Endodermal cell (in vitro differentiated cells): ENCODE measurements around the gene PHLPP1. TPM values are rescaled to one million over a fixed set of nuclear protein-coding genes. Genes with fewer than 3 reads are reported as not detected.
A peak's percentile ranks its signal among the peaks of the same experiment; 100 is the strongest.

ENCODE experiments used
- DNase-seq: peaks from one replicate; pipeline ENCODE4 v3.0.0-alpha.2; 2017
- H3K27ac ChIP-seq: 2 replicates; pipeline ENCODE4 v1.5.1; 2013; ENCODE audit warnings: mild to moderate bottlenecking, low read depth, low read length, moderate library complexity
- H3K27me3 ChIP-seq: 2 replicates; pipeline ENCODE4 v1.6.1; 2013; ENCODE audit warnings: mild to moderate bottlenecking, low read length, moderate library complexity; ENCODE audit not compliant: insufficient read depth, control insufficient read depth, poor library complexity, severe bottlenecking
- H3K36me3 ChIP-seq: 2 replicates; pipeline ENCODE4 v1.7.0; 2013; ENCODE audit warnings: mild to moderate bottlenecking, low read length, moderate library complexity; ENCODE audit not compliant: control insufficient read depth, insufficient read depth
- H3K4me1 ChIP-seq: one replicate; pipeline ENCODE4 v1.7.0; 2013; ENCODE audit warnings: low read length; ENCODE audit not compliant: control insufficient read depth, insufficient read depth
- H3K4me3 ChIP-seq: 2 replicates; pipeline ENCODE4 v1.5.1; 2013; ENCODE audit warnings: mild to moderate bottlenecking, low read length, moderate library complexity
- H3K9ac ChIP-seq: 2 replicates; pipeline ENCODE4 v1.6.1; 2013; ENCODE audit warnings: mild to moderate bottlenecking, low read length, moderate library complexity; ENCODE audit not compliant: poor library complexity, severe bottlenecking; ENCODE audit errors: extremely low read depth
- H3K9me3 ChIP-seq: 2 replicates; pipeline ENCODE4 v1.6.1; 2013; ENCODE audit warnings: mild to moderate bottlenecking, low read length, moderate library complexity; ENCODE audit not compliant: control insufficient read depth
- H3K27ac Mint-ChIP-seq: 2 replicates; pipeline ENCODE4 v1.8.0; 2020; ENCODE audit warnings: mixed read lengths
- H3K27me3 Mint-ChIP-seq: 2 replicates; pipeline ENCODE4 v1.8.0; 2021; ENCODE audit warnings: mild to moderate bottlenecking, mixed read lengths; ENCODE audit not compliant: insufficient read depth
- H3K36me3 Mint-ChIP-seq: 2 replicates; pipeline ENCODE4 v1.8.0; 2020; ENCODE audit warnings: low read depth, mixed read lengths
- H3K4me1 Mint-ChIP-seq: 2 replicates; pipeline ENCODE4 v1.8.0; 2020; ENCODE audit warnings: mixed read lengths
- H3K4me3 Mint-ChIP-seq: 2 replicates; pipeline ENCODE4 v1.8.0; 2020; ENCODE audit warnings: mild to moderate bottlenecking, moderate library complexity, mixed read lengths
- H3K9me3 Mint-ChIP-seq: 2 replicates; pipeline ENCODE4 v1.8.0; 2020; ENCODE audit warnings: mild to moderate bottlenecking, mixed read lengths
- WGBS, 2 experiments: methylation state at CpG; one replicate each; pipeline versions ENCODE4 v1.1.5 to v1.1.7; 2013; ENCODE audit warnings: missing lambda C conversion rate in 2 of 2, mixed read lengths in 1 of 2; ENCODE audit not compliant: insufficient coverage in 1 of 2, insufficient read length in 1 of 2; 5-methylcytosine and 5-hydroxymethylcytosine counted together
- total RNA-seq, 2 donors: library from RNA; stranded (reverse); fragmentation: NEBNext Ultra II Directional in 1 of 2; extraction: Animal tissue kit (Norgen Biotek cat#: 25700) in 1 of 2; gene quantifications; 2 replicates in 1 of 2; 3 replicates in 1 of 2; pipeline ENCODE4 v1.2.1, GENCODE V29; 2021
- TF ChIP-seq, protein P1 (sequence below): fragments of 200-600 bp; sonication (generic); conservative IDR thresholded peaks from 2 replicates; pipeline ENCODE4 v1.5.0; 2021; ENCODE audit warnings: antibody characterized with exemption, mild to moderate bottlenecking

PHLPP1 gene
- total RNA-seq, 2 donors from 2014 or later = 19.8 to 28.1 TPM

DNA sequence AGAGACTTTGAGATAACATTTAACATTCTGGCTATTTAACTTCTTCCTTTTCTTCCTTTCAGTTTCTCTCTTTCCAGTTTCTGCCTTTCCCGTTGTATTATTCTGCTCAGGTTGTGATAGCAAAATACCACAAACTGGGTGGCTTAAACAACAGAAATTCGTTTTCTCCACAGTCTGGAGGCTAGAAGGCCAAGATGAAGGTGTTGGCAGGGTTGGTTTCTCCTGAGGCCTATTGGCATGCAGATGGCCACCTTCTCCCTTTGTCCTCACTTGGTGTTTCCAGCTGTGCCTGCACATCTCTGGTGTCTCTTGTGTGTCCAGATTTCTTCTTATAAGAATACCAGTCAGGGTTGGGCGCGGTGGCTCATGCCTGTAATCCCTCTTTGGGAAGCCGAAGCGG is 34.0 kb downstream of the PHLPP1 start:
- WGBS, 2 experiments = 90 to 93% methylated on average over 2 to 6 of the region's 6 CpGs
- no peak for DNase-seq

DNA sequence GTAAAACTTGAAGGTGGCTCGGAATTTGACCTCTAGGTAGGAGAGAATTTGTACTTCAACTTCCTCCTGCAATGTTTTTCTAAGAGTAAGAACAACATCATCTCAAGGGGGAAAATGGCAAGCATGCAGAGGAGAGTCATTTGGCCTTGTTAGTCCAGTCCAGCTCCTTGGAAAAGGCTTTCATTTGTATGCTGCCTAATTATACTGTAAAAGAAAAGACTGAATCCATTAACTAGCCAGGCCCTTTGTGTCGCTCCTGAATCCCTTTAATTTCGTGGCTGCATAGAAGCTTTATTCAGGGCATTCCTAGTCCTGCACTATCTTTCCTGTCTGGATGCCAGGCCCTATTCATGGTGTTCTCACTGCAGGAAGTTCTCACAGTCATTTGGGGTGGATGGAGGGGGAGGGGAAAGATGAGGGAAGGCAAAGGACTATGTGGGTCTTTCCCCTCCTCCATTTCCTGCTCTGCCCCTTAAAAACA is 36.0 kb downstream of the PHLPP1 start:
- Mint-ChIP-seq H3K27ac (peak overlapping the region; percentile 91), H3K36me3 (peaks cover 6% of the 10 kb centered on the region), H3K4me3 (peak overlapping the region; percentile 31), H3K27me3 (no peaks in the 10 kb centered on the region), H3K4me1 (peaks cover 34% of the 10 kb centered on the region), H3K9me3 (no peaks in the 10 kb centered on the region)
- no peak overlapping the region for H3K9ac ChIP-seq
- peak; percentile 85 for DNase-seq
- no peaks in the 10 kb centered on the region for H3K36me3 ChIP-seq
- H3K4me1 ChIP-seq = peaks cover 15% of the 10 kb centered on the region
- H3K9me3 ChIP-seq = peaks cover 6% of the 10 kb centered on the region
- no peak overlapping the region for H3K4me3 ChIP-seq
- WGBS, 2 experiments = 4 to 35% methylated on average over 2 to 3 of the region's 3 CpGs
- no peaks in the 10 kb centered on the region for H3K27me3 ChIP-seq
- H3K27ac ChIP-seq = peak overlapping the region; percentile 96
- TF ChIP-seq, protein P1, sequence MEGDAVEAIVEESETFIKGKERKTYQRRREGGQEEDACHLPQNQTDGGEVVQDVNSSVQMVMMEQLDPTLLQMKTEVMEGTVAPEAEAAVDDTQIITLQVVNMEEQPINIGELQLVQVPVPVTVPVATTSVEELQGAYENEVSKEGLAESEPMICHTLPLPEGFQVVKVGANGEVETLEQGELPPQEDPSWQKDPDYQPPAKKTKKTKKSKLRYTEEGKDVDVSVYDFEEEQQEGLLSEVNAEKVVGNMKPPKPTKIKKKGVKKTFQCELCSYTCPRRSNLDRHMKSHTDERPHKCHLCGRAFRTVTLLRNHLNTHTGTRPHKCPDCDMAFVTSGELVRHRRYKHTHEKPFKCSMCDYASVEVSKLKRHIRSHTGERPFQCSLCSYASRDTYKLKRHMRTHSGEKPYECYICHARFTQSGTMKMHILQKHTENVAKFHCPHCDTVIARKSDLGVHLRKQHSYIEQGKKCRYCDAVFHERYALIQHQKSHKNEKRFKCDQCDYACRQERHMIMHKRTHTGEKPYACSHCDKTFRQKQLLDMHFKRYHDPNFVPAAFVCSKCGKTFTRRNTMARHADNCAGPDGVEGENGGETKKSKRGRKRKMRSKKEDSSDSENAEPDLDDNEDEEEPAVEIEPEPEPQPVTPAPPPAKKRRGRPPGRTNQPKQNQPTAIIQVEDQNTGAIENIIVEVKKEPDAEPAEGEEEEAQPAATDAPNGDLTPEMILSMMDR = no peak

More for the DNA sequence above, 34.0 kb downstream of the PHLPP1 start:
- no peak overlapping the region for H3K27ac ChIP-seq
- H3K9ac ChIP-seq = no peak overlapping the region
- peaks cover 15% of the 10 kb centered on the region for H3K4me1 ChIP-seq
- Mint-ChIP-seq H3K27ac (no peak overlapping the region), H3K36me3 (no peaks in the 10 kb centered on the region), H3K27me3 (no peaks in the 10 kb centered on the region), H3K4me1 (peaks cover 31% of the 10 kb centered on the region), H3K9me3 (no peaks in the 10 kb centered on the region), H3K4me3 (no peak overlapping the region)
- H3K9me3 ChIP-seq = no peaks in the 10 kb centered on the region
- H3K27me3 ChIP-seq = no peaks in the 10 kb centered on the region
- no peaks in the 10 kb centered on the region for H3K36me3 ChIP-seq
- H3K4me3 ChIP-seq = no peak overlapping the region
- TF ChIP-seq, protein P1 = no peak

DNA sequence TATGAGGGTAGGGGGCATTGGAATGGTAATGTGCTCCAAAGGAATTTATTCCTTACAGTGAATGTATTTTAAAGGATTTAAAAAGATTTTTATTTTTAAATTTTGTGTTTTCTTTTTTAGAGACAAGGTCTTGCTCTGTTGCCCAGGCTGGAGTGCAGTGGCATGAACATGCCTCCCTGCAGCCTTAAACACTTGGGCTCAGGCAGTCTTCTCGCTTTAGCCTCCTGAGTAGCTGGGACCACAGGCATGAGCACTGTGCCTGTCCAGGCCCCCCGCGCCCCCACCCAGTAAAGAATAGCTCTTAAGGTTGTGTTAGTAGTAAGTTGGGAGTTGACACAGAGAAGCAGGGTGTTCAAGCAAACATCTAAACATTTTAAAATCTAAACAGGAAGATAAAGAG is 36.6 kb downstream of the PHLPP1 start:
- peak; percentile 65 for DNase-seq
- Mint-ChIP-seq H3K9me3 (no peaks in the 10 kb centered on the region), H3K27ac (peak overlapping the region; percentile 91), H3K4me1 (peaks cover 40% of the 10 kb centered on the region), H3K4me3 (no peak overlapping the region), H3K36me3 (peaks cover 6% of the 10 kb centered on the region), H3K27me3 (no peaks in the 10 kb centered on the region)
- TF ChIP-seq, protein P1 = no peak
- peak overlapping the region; percentile 96 for H3K27ac ChIP-seq
- H3K27me3 ChIP-seq = no peaks in the 10 kb centered on the region
- H3K36me3 ChIP-seq = no peaks in the 10 kb centered on the region
- H3K4me1 ChIP-seq = peaks cover 15% of the 10 kb centered on the region
- 45% methylated on average over 3 of the region's 3 CpGs; no CpG with 5 or more reads in 1 of the 2 experiments for WGBS, 2 experiments
- H3K4me3 ChIP-seq = no peak overlapping the region
- H3K9me3 ChIP-seq = peaks cover 6% of the 10 kb centered on the region
- no peak overlapping the region for H3K9ac ChIP-seq
